GM12878 (cell line): ENCODE results near the gene HCK.

Source experiments
- EZH2 ChIP-seq: IDR thresholded peaks from 2 replicates; pipeline ENCODE4 v1.6.1; 2012; ENCODE audit warnings: low read depth, mild to moderate bottlenecking, control low read depth, inconsistent platforms, low read length, borderline replicate concordance; ENCODE audit not compliant: control insufficient read depth
- POLR2A ChIP-seq: IDR thresholded peaks from 2 replicates; pipeline ENCODE4 v1.6.1; 2011; ENCODE audit warnings: low read depth, mild to moderate bottlenecking, low read length
- RAD21 ChIP-seq: IDR thresholded peaks from 2 replicates; pipeline ENCODE4 v1.6.1; 2011; ENCODE audit warnings: mild to moderate bottlenecking, low read depth, low read length, moderate library complexity; ENCODE audit not compliant: insufficient read depth
- ZNF24 ChIP-seq: fragments of 450-650 bp; IDR thresholded peaks from 2 replicates; pipeline ENCODE4 v1.6.1; 2017; ENCODE audit warnings: antibody characterized with exemption, mild to moderate bottlenecking
- TF ChIP-seq, protein P1 (sequence below), 3 experiments: IDR thresholded peaks in 2 of 3; conservative IDR thresholded peaks in 1 of 3; 2 replicates each; pipeline ENCODE4 v1.5.1; 2011; ENCODE audit warnings: low read depth in 3 of 3, low read length in 3 of 3, mild to moderate bottlenecking in 3 of 3, control low read depth in 2 of 3, moderate library complexity in 2 of 3, inconsistent platforms in 1 of 3, mixed read lengths in 1 of 3; ENCODE audit not compliant: control insufficient read depth in 2 of 3, insufficient read depth in 1 of 3; ENCODE audit errors: extremely low read depth in 1 of 3
- TF ChIP-seq, protein P2 (sequence below): IDR thresholded peaks from 2 replicates; pipeline ENCODE4 v1.6.1; 2012; ENCODE audit warnings: improper control_type of control experiment, low read depth, low read length; ENCODE audit not compliant: insufficient replicate concordance

DNA sequence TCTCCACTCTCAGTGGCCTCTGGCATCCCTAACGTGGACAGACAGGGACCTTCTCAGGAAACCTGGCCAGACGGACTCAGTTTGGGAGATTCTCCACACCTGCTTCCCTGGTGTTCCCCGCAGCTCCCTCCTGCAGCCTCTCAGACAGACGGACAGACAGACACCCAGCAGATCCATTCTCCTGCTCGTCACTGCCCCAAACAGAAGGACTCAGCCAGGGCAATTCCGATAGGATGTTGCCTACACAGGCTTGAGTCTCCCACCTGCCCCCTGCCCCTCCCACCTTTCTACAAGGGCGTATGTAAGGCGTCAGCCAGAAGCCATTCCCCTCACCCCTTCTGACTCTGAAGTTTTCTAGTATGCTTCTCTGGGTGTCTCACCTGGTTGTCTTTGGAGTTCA, 41.4 kb upstream of the HCK start:
- TF ChIP-seq RAD21 (no peak), ZNF24 (no peak), EZH2 (no peak), POLR2A (no peak)
- TF ChIP-seq, protein P1, sequence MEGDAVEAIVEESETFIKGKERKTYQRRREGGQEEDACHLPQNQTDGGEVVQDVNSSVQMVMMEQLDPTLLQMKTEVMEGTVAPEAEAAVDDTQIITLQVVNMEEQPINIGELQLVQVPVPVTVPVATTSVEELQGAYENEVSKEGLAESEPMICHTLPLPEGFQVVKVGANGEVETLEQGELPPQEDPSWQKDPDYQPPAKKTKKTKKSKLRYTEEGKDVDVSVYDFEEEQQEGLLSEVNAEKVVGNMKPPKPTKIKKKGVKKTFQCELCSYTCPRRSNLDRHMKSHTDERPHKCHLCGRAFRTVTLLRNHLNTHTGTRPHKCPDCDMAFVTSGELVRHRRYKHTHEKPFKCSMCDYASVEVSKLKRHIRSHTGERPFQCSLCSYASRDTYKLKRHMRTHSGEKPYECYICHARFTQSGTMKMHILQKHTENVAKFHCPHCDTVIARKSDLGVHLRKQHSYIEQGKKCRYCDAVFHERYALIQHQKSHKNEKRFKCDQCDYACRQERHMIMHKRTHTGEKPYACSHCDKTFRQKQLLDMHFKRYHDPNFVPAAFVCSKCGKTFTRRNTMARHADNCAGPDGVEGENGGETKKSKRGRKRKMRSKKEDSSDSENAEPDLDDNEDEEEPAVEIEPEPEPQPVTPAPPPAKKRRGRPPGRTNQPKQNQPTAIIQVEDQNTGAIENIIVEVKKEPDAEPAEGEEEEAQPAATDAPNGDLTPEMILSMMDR (IDR thresholded peaks at IDR 0.05 in 2 of 3, conservative IDR thresholded peaks at IDR 0.05 in 1 of 3; ENCODE audit: control insufficient read depth in 2 of 3, extremely low read depth in 1 of 3, insufficient read depth in 1 of 3, low read depth in 3 of 3, low read length in 3 of 3), result no peak
- TF ChIP-seq, protein P2, sequence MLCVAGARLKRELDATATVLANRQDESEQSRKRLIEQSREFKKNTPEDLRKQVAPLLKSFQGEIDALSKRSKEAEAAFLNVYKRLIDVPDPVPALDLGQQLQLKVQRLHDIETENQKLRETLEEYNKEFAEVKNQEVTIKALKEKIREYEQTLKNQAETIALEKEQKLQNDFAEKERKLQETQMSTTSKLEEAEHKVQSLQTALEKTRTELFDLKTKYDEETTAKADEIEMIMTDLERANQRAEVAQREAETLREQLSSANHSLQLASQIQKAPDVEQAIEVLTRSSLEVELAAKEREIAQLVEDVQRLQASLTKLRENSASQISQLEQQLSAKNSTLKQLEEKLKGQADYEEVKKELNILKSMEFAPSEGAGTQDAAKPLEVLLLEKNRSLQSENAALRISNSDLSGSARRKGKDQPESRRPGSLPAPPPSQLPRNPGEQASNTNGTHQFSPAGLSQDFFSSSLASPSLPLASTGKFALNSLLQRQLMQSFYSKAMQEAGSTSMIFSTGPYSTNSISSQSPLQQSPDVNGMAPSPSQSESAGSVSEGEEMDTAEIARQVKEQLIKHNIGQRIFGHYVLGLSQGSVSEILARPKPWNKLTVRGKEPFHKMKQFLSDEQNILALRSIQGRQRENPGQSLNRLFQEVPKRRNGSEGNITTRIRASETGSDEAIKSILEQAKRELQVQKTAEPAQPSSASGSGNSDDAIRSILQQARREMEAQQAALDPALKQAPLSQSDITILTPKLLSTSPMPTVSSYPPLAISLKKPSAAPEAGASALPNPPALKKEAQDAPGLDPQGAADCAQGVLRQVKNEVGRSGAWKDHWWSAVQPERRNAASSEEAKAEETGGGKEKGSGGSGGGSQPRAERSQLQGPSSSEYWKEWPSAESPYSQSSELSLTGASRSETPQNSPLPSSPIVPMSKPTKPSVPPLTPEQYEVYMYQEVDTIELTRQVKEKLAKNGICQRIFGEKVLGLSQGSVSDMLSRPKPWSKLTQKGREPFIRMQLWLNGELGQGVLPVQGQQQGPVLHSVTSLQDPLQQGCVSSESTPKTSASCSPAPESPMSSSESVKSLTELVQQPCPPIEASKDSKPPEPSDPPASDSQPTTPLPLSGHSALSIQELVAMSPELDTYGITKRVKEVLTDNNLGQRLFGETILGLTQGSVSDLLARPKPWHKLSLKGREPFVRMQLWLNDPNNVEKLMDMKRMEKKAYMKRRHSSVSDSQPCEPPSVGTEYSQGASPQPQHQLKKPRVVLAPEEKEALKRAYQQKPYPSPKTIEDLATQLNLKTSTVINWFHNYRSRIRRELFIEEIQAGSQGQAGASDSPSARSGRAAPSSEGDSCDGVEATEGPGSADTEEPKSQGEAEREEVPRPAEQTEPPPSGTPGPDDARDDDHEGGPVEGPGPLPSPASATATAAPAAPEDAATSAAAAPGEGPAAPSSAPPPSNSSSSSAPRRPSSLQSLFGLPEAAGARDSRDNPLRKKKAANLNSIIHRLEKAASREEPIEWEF, result no peak
